ENCODE results near the gene USP24. TPM values are rescaled to one million over a fixed set of nuclear protein-coding genes. Genes with fewer than 3 reads are reported as not detected.

The USP24 gene
- total RNA-seq, 1 experiment from 2014 or later, result 40.9 TPM

GRCh38 chr1:55204997-55205396 is 10.2 kb downstream of the USP24 start:
- Mint-ChIP-seq H3K27ac (no peak overlapping the region), H3K27me3 (ENCODE audit: low read depth) (no peaks in the 10 kb centered on the region)

GRCh38 chr1:55203064-55203463 is 12.1 kb downstream of the USP24 start:
- ATAC-seq (no peak), DNase-seq (ENCODE audit: low spot score) (no peak)
- H3K4me3 Mint-ChIP-seq, result no peak overlapping the region
- ChIA-PET CTCF (no interaction called here), POLR2A (no interaction called here)
- peaks cover 23% of the 10 kb centered on the region for H3K36me3 Mint-ChIP-seq
- no peak overlapping the region for H3K27ac Mint-ChIP-seq
- H3K27me3 Mint-ChIP-seq (ENCODE audit: low read depth), result no peaks in the 10 kb centered on the region
- peaks cover 11% of the 10 kb centered on the region for H3K9me3 Mint-ChIP-seq
- H3K4me1 Mint-ChIP-seq, result peaks cover 48% of the 10 kb centered on the region
- TF ChIP-seq SP1 (CRISPR knock-in tag; conservative IDR thresholded peaks at IDR 0.05) (no peak), RORB (CRISPR knock-in tag; IDR thresholded peaks at IDR 0.05) (no peak), AR (CRISPR knock-in tag; IDR thresholded peaks at IDR 0.05) (no peak), MLX (CRISPR knock-in tag; IDR thresholded peaks at IDR 0.05) (no peak), MXD4 (CRISPR knock-in tag; IDR thresholded peaks at IDR 0.05; ENCODE audit: borderline replicate concordance) (no peak)

More at GRCh38 chr1:55204997-55205396, 10.2 kb downstream of the USP24 start:
- H3K4me3 Mint-ChIP-seq, result no peak overlapping the region
- ATAC-seq (no peak), DNase-seq (ENCODE audit: low spot score) (no peak)
- ChIA-PET CTCF (interaction anchor here (1.3 to 1.7 kb wide), 2 partner anchors 61 to 72 kb away, joined by 3 to 5 read pairs; no protein-coding TSS in a partner anchor), POLR2A (no interaction called here)
- TF ChIP-seq MXD4 (CRISPR knock-in tag; IDR thresholded peaks at IDR 0.05; ENCODE audit: borderline replicate concordance) (no peak), CBFB (CRISPR knock-in tag; IDR thresholded peaks at IDR 0.05; ENCODE audit: low read depth) (no peak), JUN (CRISPR knock-in tag; IDR thresholded peaks at IDR 0.05) (no peak), PRRX2 (CRISPR knock-in tag; IDR thresholded peaks at IDR 0.05) (no peak)
- peaks cover 3% of the 10 kb centered on the region for H3K9me3 Mint-ChIP-seq
- H3K4me1 Mint-ChIP-seq, result peaks cover 56% of the 10 kb centered on the region
- peaks cover 7% of the 10 kb centered on the region for H3K36me3 Mint-ChIP-seq

- DNase-seq (ENCODE audit: low spot score) (no peak), ATAC-seq (no peak)
- Mint-ChIP-seq H3K4me3 (no peak overlapping the region), H3K9me3 (peaks cover 11% of the 10 kb centered on the region), H3K27ac (no peak overlapping the region), H3K36me3 (peaks cover 24% of the 10 kb centered on the region), H3K4me1 (peaks cover 42% of the 10 kb centered on the region), H3K27me3 (ENCODE audit: low read depth) (no peaks in the 10 kb centered on the region)
- POLR2A ChIA-PET, result no interaction called here
- CTCF ChIA-PET, result no interaction called here
- TF ChIP-seq ZMAT4 (CRISPR knock-in tag; IDR thresholded peaks at IDR 0.05), result no peak
- no peak for TF ChIP-seq TP53 (CRISPR knock-in tag; IDR thresholded peaks at IDR 0.05)
- no peak for TF ChIP-seq GTF2I (CRISPR knock-in tag; conservative IDR thresholded peaks at IDR 0.05)
- TF ChIP-seq ATF2 (CRISPR knock-in tag; IDR thresholded peaks at IDR 0.05; ENCODE audit: borderline replicate concordance, low read depth), result no peak
- TF ChIP-seq SOX15 (CRISPR knock-in tag; IDR thresholded peaks at IDR 0.05), result no peak
- no peak for TF ChIP-seq GRHL2 (CRISPR knock-in tag; IDR thresholded peaks at IDR 0.05; ENCODE audit: insufficient replicate concordance, severe bottlenecking)
- no peak for TF ChIP-seq JAZF1 (CRISPR knock-in tag; IDR thresholded peaks at IDR 0.05)
- no peak for TF ChIP-seq TEAD4 (CRISPR knock-in tag; IDR thresholded peaks at IDR 0.05)
- no peak for TF ChIP-seq E2F4 (CRISPR knock-in tag; IDR thresholded peaks at IDR 0.05; ENCODE audit: borderline replicate concordance, low read depth)
- TF ChIP-seq STAT6 (CRISPR knock-in tag; conservative IDR thresholded peaks at IDR 0.05; ENCODE audit: low read depth), result no peak
- no peak for TF ChIP-seq ZNF396 (CRISPR knock-in tag; IDR thresholded peaks at IDR 0.05; ENCODE audit: borderline replicate concordance)
- no peak for TF ChIP-seq ZNF416 (CRISPR knock-in tag; IDR thresholded peaks at IDR 0.05)
- no peak for TF ChIP-seq ZSCAN18 (CRISPR knock-in tag; IDR thresholded peaks at IDR 0.05)
- TF ChIP-seq NR2C2 (CRISPR knock-in tag; IDR thresholded peaks at IDR 0.05), result no peak
- no peak for TF ChIP-seq ZBTB21 (CRISPR knock-in tag; IDR thresholded peaks at IDR 0.05; ENCODE audit: borderline replicate concordance)
Observed at GRCh38 chr1:55200667-55201066, 14.5 kb downstream of the USP24 start.
